A549 treated with CpdA at 1 μM for 4 hours (cell line): ENCODE results near the gene UPK2. TPM values are rescaled to one million over a fixed set of nuclear protein-coding genes. Genes with fewer than 3 reads are reported as not detected.

Source experiments
- total RNA-seq: library from RNA; stranded (reverse); fragments of 200-300 nt; extraction: Qiagen RNA extraction; gene quantifications from 5 replicates; pipeline ENCODE4 v1.2.3, GENCODE V29; 2022; ENCODE audit warnings: low read depth

UPK2 gene
- total RNA-seq: 0.77 to 1.1 TPM (median 0.98 TPM) in 5 replicates

GRCh38 chr11:118956094-118956846, at the start of gene UPK2:
TSS of gene UPK2 (plus strand) at chr11:118956298. CDS start at chr11:118956351, 53 bp downstream.

GRCh38 chr11:118971646-118972045, 15.5 kb downstream of the UPK2 start, which contains the start of gene FOXR1:
TSS of gene FOXR1 (plus strand) at chr11:118971761. CDS start at chr11:118971932, 171 bp downstream.

GRCh38 chr11:118997627-118998387, 41.7 kb downstream of the UPK2 start, which contains the start of gene CENATAC:
TSS of gene CENATAC (plus strand) at chr11:118998138. CDS start at chr11:118998198, 60 bp downstream.

Other genes with a start within 250 kb of the UPK2 start
- 22.6 to 38.5 TPM (median 22.7 TPM) in 5 replicates for gene DDX6, start 165.1 kb upstream of the UPK2 start, total RNA-seq
- 0.14 to 0.28 TPM (median 0.19 TPM) in 4 of 5 replicates, not detected in the other for gene CXCR5, start 72.4 kb upstream of the UPK2 start, total RNA-seq
- 84.9 to 149 TPM (median 110 TPM) in 5 replicates for gene BCL9L, start 30.4 kb upstream of the UPK2 start, total RNA-seq
- not detected in 5 replicates for gene FOXR1, start 15.5 kb downstream of the UPK2 start, total RNA-seq
- gene CENATAC, start 41.8 kb downstream of the UPK2 start, total RNA-seq: 10.2 to 19.3 TPM (median 12.5 TPM) in 5 replicates
- 784 to 1,110 TPM (median 839 TPM) in 5 replicates for gene RPS25, start 62.0 kb downstream of the UPK2 start, total RNA-seq
- gene TRAPPC4, start 62.5 kb downstream of the UPK2 start, total RNA-seq: 53.3 to 65.7 TPM (median 59.7 TPM) in 5 replicates
- gene SLC37A4, start 74.6 kb downstream of the UPK2 start, total RNA-seq: 10.1 to 11.1 TPM (median 10.5 TPM) in 5 replicates
- gene HYOU1, start 100.9 kb downstream of the UPK2 start, total RNA-seq: 49.6 to 62.0 TPM (median 60.2 TPM) in 5 replicates
- 9.5 to 13.7 TPM (median 13.2 TPM) in 5 replicates for gene VPS11, start 111.5 kb downstream of the UPK2 start, total RNA-seq
- 46.1 to 52.0 TPM (median 51.1 TPM) in 5 replicates for gene HMBS, start 128.6 kb downstream of the UPK2 start, total RNA-seq
- 30.9 to 46.9 TPM (median 43.8 TPM) in 5 replicates for gene DPAGT1, start 145.6 kb downstream of the UPK2 start, total RNA-seq
- gene C2CD2L, start 151.0 kb downstream of the UPK2 start, total RNA-seq: 4.2 to 7.6 TPM (median 7.0 TPM) in 5 replicates
- 9.3 to 13.2 TPM (median 11.9 TPM) in 5 replicates for gene HINFP, start 165.3 kb downstream of the UPK2 start, total RNA-seq
- gene ABCG4, start 192.8 kb downstream of the UPK2 start, total RNA-seq: 0.15 to 0.87 TPM (median 0.30 TPM) in 5 replicates
- gene NLRX1, start 212.4 kb downstream of the UPK2 start, total RNA-seq: 7.7 to 11.4 TPM (median 9.9 TPM) in 5 replicates
- 0.27 to 0.45 TPM (median 0.39 TPM) in 4 of 5 replicates, not detected in the other for gene NHERF4, start 229.2 kb downstream of the UPK2 start, total RNA-seq